ENCODE data around the gene KLHL29. TPM values are rescaled to one million over a fixed set of nuclear protein-coding genes. Genes with fewer than 3 reads are reported as not detected.

Gene KLHL29
- total RNA-seq, 4 donors from 2014 or later = 4.8 to 17.0 (median 10.5) TPM

GRCh38 chr2:23393722-23394121 is 8.7 kb downstream of the KLHL29 start:
- Histone ChIP-seq H3K4me1 (no peaks in the 10 kb centered on the region), H3K36me3 (no peaks in the 10 kb centered on the region), H3K27ac (no peak overlapping the region), H3K9me3 (no peaks in the 10 kb centered on the region), H3K27me3 (no peaks in the 10 kb centered on the region), H3K4me3 (no peak overlapping the region)
- TF ChIP-seq POLR2A (IDR thresholded peaks at IDR 0.05) (no peak), CTCF (IDR thresholded peaks at IDR 0.05) (no peak)
- intact Hi-C loops (cut with DNase I; ENCODE audit: low total_unique reads) = no loop called here
- no peak for DNase-seq

GRCh38 chr2:23394700-23395099 is 9.7 kb downstream of the KLHL29 start:
- H3K4me3 ChIP-seq = no peak overlapping the region
- H3K4me1 ChIP-seq = no peaks in the 10 kb centered on the region
- no peaks in the 10 kb centered on the region for H3K9me3 ChIP-seq
- H3K36me3 ChIP-seq = no peaks in the 10 kb centered on the region
- no peaks in the 10 kb centered on the region for H3K27me3 ChIP-seq
- TF ChIP-seq CTCF (IDR thresholded peaks at IDR 0.05) (no peak), POLR2A (IDR thresholded peaks at IDR 0.05) (no peak)
- H3K27ac ChIP-seq = no peak overlapping the region
- intact Hi-C loops (cut with DNase I; ENCODE audit: low total_unique reads) = no loop called here
- DNase-seq = no peak

DNA sequence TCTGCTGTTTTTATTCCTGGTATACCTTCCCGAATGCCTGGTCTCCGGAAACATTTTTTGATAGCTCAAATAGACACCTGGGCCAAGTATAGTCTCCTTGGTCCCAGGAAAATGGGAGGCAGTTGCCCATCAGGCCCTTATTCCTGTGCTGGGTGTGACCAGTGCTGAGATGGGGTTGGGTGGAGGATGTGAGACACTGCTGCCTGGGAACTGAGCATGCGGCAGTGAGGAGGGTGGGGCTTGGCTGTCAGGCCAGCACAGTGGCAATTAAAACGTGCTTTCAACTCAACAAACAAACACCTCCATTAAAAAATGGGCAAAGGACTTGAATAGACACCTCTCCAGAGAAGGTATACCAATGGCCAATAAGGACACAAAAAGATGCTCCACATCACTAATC is 12.5 kb downstream of the KLHL29 start:
- no peaks in the 10 kb centered on the region for H3K36me3 ChIP-seq
- peaks cover 0 to 3% of the 10 kb centered on the region in 2 donors for H3K4me1 ChIP-seq
- intact Hi-C loops (cut with DNase I; ENCODE audit: low total_unique reads) = no loop called here
- no peak for DNase-seq
- no peak overlapping the region for H3K27ac ChIP-seq
- H3K4me3 ChIP-seq = no peak overlapping the region
- no peaks in the 10 kb centered on the region for H3K9me3 ChIP-seq
- TF ChIP-seq CTCF (IDR thresholded peaks at IDR 0.05) = no peak
- no peak for TF ChIP-seq POLR2A (IDR thresholded peaks at IDR 0.05)
- H3K27me3 ChIP-seq = no peaks in the 10 kb centered on the region

DNA sequence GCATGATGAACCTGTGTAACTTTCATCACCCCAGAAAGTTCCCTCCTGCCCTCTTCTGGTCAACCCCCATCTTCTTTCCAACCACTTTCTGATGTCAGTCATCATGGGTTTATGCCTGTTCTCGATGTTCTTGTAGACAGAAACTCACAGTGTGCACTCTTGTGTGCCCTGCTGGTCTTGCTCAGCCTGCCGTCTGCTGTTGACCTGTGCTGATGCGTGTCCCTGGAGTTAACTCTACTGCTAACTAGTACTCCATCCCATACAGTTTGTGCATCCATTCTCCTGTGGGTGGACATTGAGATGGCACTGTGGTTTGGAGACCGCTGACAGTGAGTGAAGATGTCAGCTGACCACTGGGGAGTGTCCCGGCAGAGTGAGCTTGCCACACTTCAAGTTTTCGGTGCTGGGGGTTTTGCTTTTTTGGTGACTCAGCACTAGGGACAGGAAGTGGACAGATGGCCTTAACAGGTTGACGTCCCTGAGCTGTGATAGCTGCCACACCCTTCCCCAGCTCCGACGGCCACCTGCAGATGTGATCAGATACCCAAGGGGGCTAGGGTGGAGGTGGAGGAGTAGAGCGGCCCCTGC is 14.8 kb downstream of the KLHL29 start:
- intact Hi-C loops (cut with DNase I; ENCODE audit: low total_unique reads) = no loop called here
- TF ChIP-seq CTCF (IDR thresholded peaks at IDR 0.05) (no peak), POLR2A (IDR thresholded peaks at IDR 0.05) (no peak)
- no peak for DNase-seq

GRCh38 chr2:23400703-23401102 is 15.7 kb downstream of the KLHL29 start:
- no peak for DNase-seq
- H3K27ac ChIP-seq = no peak overlapping the region
- no peaks in the 10 kb centered on the region for H3K27me3 ChIP-seq
- peaks cover 0 to 4% of the 10 kb centered on the region in 2 donors for H3K4me1 ChIP-seq
- no peaks in the 10 kb centered on the region for H3K9me3 ChIP-seq
- TF ChIP-seq POLR2A (IDR thresholded peaks at IDR 0.05) = no peak
- no peak for TF ChIP-seq CTCF (IDR thresholded peaks at IDR 0.05)
- H3K4me3 ChIP-seq = no peak overlapping the region
- H3K36me3 ChIP-seq = no peaks in the 10 kb centered on the region
- intact Hi-C loops (cut with DNase I; ENCODE audit: low total_unique reads) = no loop called here

More for the DNA sequence above, 14.8 kb downstream of the KLHL29 start:
- no peaks in the 10 kb centered on the region for H3K9me3 ChIP-seq
- H3K4me1 ChIP-seq = peaks cover 0 to 4% of the 10 kb centered on the region in 2 donors
- H3K27ac ChIP-seq = no peak overlapping the region
- H3K27me3 ChIP-seq = no peaks in the 10 kb centered on the region
- no peak overlapping the region for H3K4me3 ChIP-seq
- H3K36me3 ChIP-seq = no peaks in the 10 kb centered on the region
